Osteoblast (primary cell): ENCODE measurements around the gene NKAIN2. TPM values are rescaled to one million over a fixed set of nuclear protein-coding genes. Genes with fewer than 3 reads are reported as not detected.

Source experiments
- DNase-seq: peaks from one replicate; pipeline ENCODE4 v3.0.0; 2011; ENCODE audit warnings: low spot score, mixed read lengths; ENCODE audit not compliant: insufficient read length; ENCODE audit errors: missing footprints
- H2AFZ ChIP-seq: 2 replicates; pipeline ENCODE4 v1.6.0; 2011; ENCODE audit warnings: mild to moderate bottlenecking, low read length
- H3K27ac ChIP-seq: 2 replicates; pipeline ENCODE4 v1.5.1; 2011; ENCODE audit warnings: mild to moderate bottlenecking, low read depth, low read length, moderate library complexity
- H3K27me3 ChIP-seq: 2 replicates; pipeline ENCODE4 v1.6.0; 2012; ENCODE audit warnings: mild to moderate bottlenecking, control low read depth, inconsistent platforms, low read length, moderate library complexity; ENCODE audit not compliant: insufficient read depth
- H3K36me3 ChIP-seq: 2 replicates; pipeline ENCODE4 v1.5.1; 2011; ENCODE audit warnings: mild to moderate bottlenecking, low read length, control low read depth, moderate library complexity; ENCODE audit not compliant: insufficient read depth
- H3K4me1 ChIP-seq: 2 replicates; pipeline ENCODE4 v1.5.1; 2011; ENCODE audit warnings: mild to moderate bottlenecking, low read length, control low read depth, moderate library complexity; ENCODE audit not compliant: insufficient read depth
- H3K4me2 ChIP-seq: 2 replicates; pipeline ENCODE4 v1.6.0; 2011; ENCODE audit warnings: mild to moderate bottlenecking, low read length; ENCODE audit not compliant: insufficient read depth
- H3K4me3 ChIP-seq: fragments of 200-600 bp; sonication (generic); 3 replicates; pipeline ENCODE4 v1.5.1; 2012; ENCODE audit warnings: mild to moderate bottlenecking, low read length, inconsistent platforms; ENCODE audit not compliant: insufficient read depth
- H3K79me2 ChIP-seq: 2 replicates; pipeline ENCODE4 v1.6.0; 2012; ENCODE audit warnings: mild to moderate bottlenecking, low read length, control low read depth, inconsistent platforms; ENCODE audit not compliant: insufficient read depth
- H3K9me3 ChIP-seq: 2 replicates; pipeline ENCODE4 v1.5.1; 2011; ENCODE audit warnings: low read depth, low read length, control low read depth
- H4K20me1 ChIP-seq: 2 replicates; pipeline ENCODE4 v1.6.0; 2012; ENCODE audit warnings: mild to moderate bottlenecking, low read length, control low read depth; ENCODE audit not compliant: insufficient read depth
- total RNA-seq: library from RNA; depleted of rRNA; stranded (reverse); fragments of >200 nt; gene quantifications from 2 replicates; pipeline ENCODE4 v1.2.3, GENCODE V29; 2012
- TF ChIP-seq, protein P1 (sequence below): IDR thresholded peaks from 2 replicates; pipeline ENCODE4 v1.5.1; 2011; ENCODE audit warnings: mild to moderate bottlenecking, low read depth, low read length, moderate library complexity; ENCODE audit errors: extremely low read depth

Gene NKAIN2
- total RNA-seq, 1 donor: under 0.01 TPM

GRCh38 chr6:124869416-124869815, 1065.8 kb downstream of the NKAIN2 start:
- Histone ChIP-seq H3K27ac (peak overlapping the region; percentile 25), H3K4me3 (no peak overlapping the region), H3K4me2 (no peak overlapping the region), H3K79me2 (no peaks in the 10 kb centered on the region), H3K36me3 (no peaks in the 10 kb centered on the region), H3K4me1 (peaks cover 28% of the 10 kb centered on the region), H3K27me3 (no peaks in the 10 kb centered on the region), H4K20me1 (no peaks in the 10 kb centered on the region), H2AFZ (no peak overlapping the region), H3K9me3 (no peaks in the 10 kb centered on the region)
- TF ChIP-seq, protein P1, sequence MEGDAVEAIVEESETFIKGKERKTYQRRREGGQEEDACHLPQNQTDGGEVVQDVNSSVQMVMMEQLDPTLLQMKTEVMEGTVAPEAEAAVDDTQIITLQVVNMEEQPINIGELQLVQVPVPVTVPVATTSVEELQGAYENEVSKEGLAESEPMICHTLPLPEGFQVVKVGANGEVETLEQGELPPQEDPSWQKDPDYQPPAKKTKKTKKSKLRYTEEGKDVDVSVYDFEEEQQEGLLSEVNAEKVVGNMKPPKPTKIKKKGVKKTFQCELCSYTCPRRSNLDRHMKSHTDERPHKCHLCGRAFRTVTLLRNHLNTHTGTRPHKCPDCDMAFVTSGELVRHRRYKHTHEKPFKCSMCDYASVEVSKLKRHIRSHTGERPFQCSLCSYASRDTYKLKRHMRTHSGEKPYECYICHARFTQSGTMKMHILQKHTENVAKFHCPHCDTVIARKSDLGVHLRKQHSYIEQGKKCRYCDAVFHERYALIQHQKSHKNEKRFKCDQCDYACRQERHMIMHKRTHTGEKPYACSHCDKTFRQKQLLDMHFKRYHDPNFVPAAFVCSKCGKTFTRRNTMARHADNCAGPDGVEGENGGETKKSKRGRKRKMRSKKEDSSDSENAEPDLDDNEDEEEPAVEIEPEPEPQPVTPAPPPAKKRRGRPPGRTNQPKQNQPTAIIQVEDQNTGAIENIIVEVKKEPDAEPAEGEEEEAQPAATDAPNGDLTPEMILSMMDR: no peak
- peak; percentile 73 for DNase-seq

DNA sequence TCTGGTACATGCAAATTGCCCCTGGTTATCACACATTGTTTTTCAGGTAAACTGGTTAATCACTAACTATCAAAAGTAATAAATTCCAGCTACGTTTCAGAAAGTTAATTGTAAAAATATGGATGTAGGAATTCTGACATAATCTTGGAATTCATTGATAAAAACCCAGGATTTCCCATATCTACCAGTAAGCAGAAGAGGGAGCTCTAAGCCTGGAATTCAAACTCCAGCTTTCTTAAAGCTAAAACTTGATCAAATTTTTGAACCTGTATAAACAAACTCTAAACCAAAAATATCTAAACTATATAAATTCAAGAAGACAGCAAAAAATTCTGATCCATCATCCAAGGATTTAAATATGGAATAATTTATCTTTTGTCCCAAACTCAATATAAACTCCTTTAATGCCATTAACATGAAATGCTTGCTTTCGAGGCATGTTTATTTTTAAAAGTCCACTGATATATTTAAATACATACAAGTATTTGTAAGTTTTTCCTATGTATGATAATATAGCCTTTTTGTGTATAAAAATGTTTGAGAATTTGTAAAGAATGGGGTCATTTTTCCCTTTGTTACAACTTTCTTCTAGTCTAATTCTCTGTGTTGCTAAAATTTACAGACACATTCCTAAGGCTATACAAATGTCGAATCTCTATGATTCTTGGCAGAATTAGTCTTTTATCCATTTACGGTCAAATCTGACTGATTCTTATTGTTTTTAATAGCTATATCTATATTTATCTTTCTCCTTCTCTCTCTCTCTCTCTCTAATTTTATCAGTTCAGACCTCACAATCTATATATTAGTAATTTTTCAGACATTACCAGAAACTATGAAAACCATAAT, 1067.2 kb downstream of the NKAIN2 start:
- peak overlapping the region; percentile 42 for H3K4me2 ChIP-seq
- H3K27ac ChIP-seq: peak overlapping the region; percentile 40
- no peaks in the 10 kb centered on the region for H3K27me3 ChIP-seq
- no peaks in the 10 kb centered on the region for H4K20me1 ChIP-seq
- H3K79me2 ChIP-seq: no peaks in the 10 kb centered on the region
- H3K4me3 ChIP-seq: no peak overlapping the region
- no peaks in the 10 kb centered on the region for H3K36me3 ChIP-seq
- H3K9me3 ChIP-seq: no peaks in the 10 kb centered on the region
- TF ChIP-seq, protein P1: peak; percentile 70
- DNase-seq: no peak
- H2AFZ ChIP-seq: no peak overlapping the region
- H3K4me1 ChIP-seq: peaks cover 28% of the 10 kb centered on the region

GRCh38 chr6:124872361-124873065, 1068.8 kb downstream of the NKAIN2 start:
- Histone ChIP-seq H3K4me3 (no peak overlapping the region), H3K9me3 (no peaks in the 10 kb centered on the region), H4K20me1 (no peaks in the 10 kb centered on the region), H2AFZ (no peak overlapping the region), H3K4me1 (peaks cover 28% of the 10 kb centered on the region), H3K27me3 (no peaks in the 10 kb centered on the region), H3K36me3 (no peaks in the 10 kb centered on the region), H3K4me2 (no peak overlapping the region), H3K27ac (no peak overlapping the region), H3K79me2 (no peaks in the 10 kb centered on the region)
- no peak for DNase-seq
- TF ChIP-seq, protein P1: no peak

DNA sequence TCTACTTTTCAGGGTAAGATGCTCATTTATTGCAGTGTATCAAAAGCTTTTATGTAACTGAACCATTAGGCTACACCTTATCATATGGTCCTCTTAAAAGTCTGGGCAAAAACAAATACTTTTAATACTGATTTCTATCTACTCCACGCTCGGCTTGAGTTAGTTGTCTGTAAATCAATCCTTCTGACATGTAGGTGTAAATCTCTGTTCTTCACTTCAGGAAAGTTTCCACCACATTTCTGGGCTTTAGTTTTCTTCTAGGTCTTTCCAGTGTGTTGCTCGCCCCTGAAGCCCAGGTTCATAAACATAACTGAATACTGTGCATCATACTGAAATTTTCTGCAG, 1069.4 kb downstream of the NKAIN2 start:
- Histone ChIP-seq H3K27me3 (no peaks in the 10 kb centered on the region), H3K4me2 (no peak overlapping the region), H3K4me3 (no peak overlapping the region), H3K36me3 (no peaks in the 10 kb centered on the region), H3K4me1 (peaks cover 25% of the 10 kb centered on the region), H4K20me1 (no peaks in the 10 kb centered on the region), H3K79me2 (no peaks in the 10 kb centered on the region), H3K9me3 (no peaks in the 10 kb centered on the region), H2AFZ (no peak overlapping the region), H3K27ac (no peak overlapping the region)
- DNase-seq: no peak
- TF ChIP-seq, protein P1: no peak
